Panc1 (cell line): ENCODE measurements around the gene CREG1. TPM values are rescaled to one million over a fixed set of nuclear protein-coding genes. Genes with fewer than 3 reads are reported as not detected.

ENCODE experiments used
- ATAC-seq: fragments of 200-7000 bp; cut with Tn5 transposase; 2 replicates; pipeline ENCODE4 v1.9.1; 2020; ENCODE audit warnings: mild to moderate bottlenecking, moderate library complexity
- BruUV-seq: library from RNA; stranded (reverse); fragments of 400-500 nt; replicated peaks from 2 replicates; lab custom pipeline; 2021; lab: Mats Ljungman, UMichigan
- CTCF ChIA-PET: fragments of 300-600 bp; sonication (Branson Sonifier 250); formaldehyde crosslinking; loops from one replicate; lab custom pipeline; 2022; ENCODE audit warnings: antibody characterized with exemption; lab: Charles Lee
- POLR2A ChIA-PET: fragments of 300-600 bp; sonication (Branson Sonifier 250); formaldehyde crosslinking; loops from one replicate; lab custom pipeline; 2022; ENCODE audit warnings: antibody characterized with exemption; lab: Charles Lee
- DNase-seq: peaks from one replicate; pipeline ENCODE4 v3.0.0-alpha.2; 2010; ENCODE audit warnings: low read depth, low spot score
- H3K27ac ChIP-seq: 2 replicates; pipeline ENCODE4 v1.5.1; 2011; ENCODE audit warnings: mild to moderate bottlenecking, low read length, inconsistent platforms
- H3K27me3 ChIP-seq: fragments of 200-500 bp; sonication (Bioruptor generic); 2 replicates; pipeline ENCODE4 v1.6.0; 2014; ENCODE audit warnings: low read length, inconsistent platforms; ENCODE audit not compliant: control insufficient read depth, insufficient read depth
- H3K36me3 ChIP-seq: fragments of 200-500 bp; sonication (Bioruptor generic); 2 replicates; pipeline ENCODE4 v1.5.1; 2014; ENCODE audit warnings: inconsistent platforms, mild to moderate bottlenecking, low read length, moderate library complexity; ENCODE audit not compliant: control insufficient read depth, insufficient read depth
- H3K4me1 ChIP-seq: 2 replicates; pipeline ENCODE4 v1.5.1; 2011; ENCODE audit warnings: inconsistent platforms, mild to moderate bottlenecking, low read length, moderate library complexity; ENCODE audit not compliant: control insufficient read depth, insufficient read depth
- H3K4me3 ChIP-seq, 2 experiments: 2 replicates each; pipeline ENCODE4 v1.5.1; 2011 to 2012; ENCODE audit warnings: low read depth in 2 of 2, low read length in 2 of 2, mild to moderate bottlenecking in 2 of 2, inconsistent platforms in 1 of 2, moderate library complexity in 1 of 2
- H3K9me3 ChIP-seq: fragments of 200-500 bp; sonication (Bioruptor generic); 2 replicates; pipeline ENCODE4 v1.5.1; 2014; ENCODE audit warnings: low read depth, mild to moderate bottlenecking, inconsistent platforms, low read length, moderate library complexity; ENCODE audit not compliant: control insufficient read depth, insufficient read depth
- POLR2AphosphoS5 ChIP-seq: IDR thresholded peaks from 2 replicates; pipeline ENCODE4 v1.6.1; 2012; ENCODE audit warnings: mild to moderate bottlenecking, low read depth, low read length, moderate library complexity
- SIN3A ChIP-seq: IDR thresholded peaks from 2 replicates; pipeline ENCODE4 v1.6.1; 2012; ENCODE audit warnings: low read depth, mild to moderate bottlenecking, low read length, moderate library complexity, borderline replicate concordance; ENCODE audit not compliant: insufficient read depth
- TCF7L2 ChIP-seq: IDR thresholded peaks from 2 replicates; pipeline ENCODE4 v1.6.1; 2011; ENCODE audit warnings: mild to moderate bottlenecking, low read depth, low read length, inconsistent platforms
- in situ Hi-C: cut with HindIII; loops from 2 replicates; pipeline ENCODE4 v1.10.0; 2016; ENCODE audit warnings: low sequenced_read_pairs, low pct_unique_long_range_greater_than_20kb
- intact Hi-C: fragments of 100-400 bp; cut with micrococcal nuclease; formaldehyde crosslinking; loops from one replicate; pipeline ENCODE4 v1.10.0; 2022; ENCODE audit not compliant: unreplicated experiment
- total RNA-seq: library from RNA; stranded (reverse); gene quantifications from one replicate; pipeline ENCODE4 v1.2.1, GENCODE V29; 2021; ENCODE audit not compliant: unreplicated experiment
- TF ChIP-seq, protein P1 (sequence below): fragments of 450-650 bp; IDR thresholded peaks from 2 replicates; pipeline ENCODE4 v1.5.1; 2017; ENCODE audit warnings: mild to moderate bottlenecking
- TF ChIP-seq, protein P2 (sequence below), 2 experiments: IDR thresholded peaks; 2 replicates each; pipeline ENCODE4 v1.6.1; 2011 to 2012; ENCODE audit warnings: low read depth in 2 of 2, control low read depth in 1 of 2, low read length in 1 of 2, mild to moderate bottlenecking in 1 of 2, moderate library complexity in 1 of 2; ENCODE audit not compliant: insufficient read depth in 1 of 2

CREG1 gene
- total RNA-seq, 1 experiment from 2014 or later: 25.9 TPM

DNA sequence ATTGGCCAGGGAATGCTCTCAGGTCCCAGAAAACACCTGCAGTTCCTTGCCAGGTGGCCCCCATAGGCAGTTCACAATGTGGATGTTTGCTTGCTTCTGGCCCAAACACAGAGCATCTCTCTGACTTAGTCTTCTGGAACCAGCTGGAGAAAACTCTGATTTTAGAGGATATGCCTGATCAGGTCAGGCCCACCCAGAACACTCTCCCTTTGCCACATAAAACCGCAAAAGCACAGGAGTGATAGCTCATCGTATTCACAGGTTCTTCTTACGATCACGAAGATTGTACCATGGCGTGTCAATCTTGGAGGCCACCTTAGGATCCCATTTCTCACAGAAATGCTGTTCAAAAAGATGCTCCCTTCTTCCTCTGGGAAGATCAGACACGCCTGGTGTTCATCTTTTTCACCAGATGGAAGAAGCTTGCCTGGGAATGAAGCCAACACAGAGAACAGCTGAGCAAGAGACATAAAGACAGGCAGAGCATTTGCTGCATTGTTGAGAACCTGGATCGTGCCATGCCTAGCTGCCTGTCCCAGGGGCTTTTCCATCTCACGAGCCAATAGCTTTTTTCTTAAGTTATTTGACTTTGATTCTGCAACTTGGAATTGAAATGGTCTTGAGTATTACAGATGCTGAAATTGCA is 23.6 kb downstream of the CREG1 start:
- no peak overlapping the region for H3K27ac ChIP-seq
- BruUV-seq: no TSS peak
- H3K4me3 ChIP-seq: no peak overlapping the region
- H3K9me3 ChIP-seq: no peaks in the 10 kb centered on the region
- TF ChIP-seq, protein P1, sequence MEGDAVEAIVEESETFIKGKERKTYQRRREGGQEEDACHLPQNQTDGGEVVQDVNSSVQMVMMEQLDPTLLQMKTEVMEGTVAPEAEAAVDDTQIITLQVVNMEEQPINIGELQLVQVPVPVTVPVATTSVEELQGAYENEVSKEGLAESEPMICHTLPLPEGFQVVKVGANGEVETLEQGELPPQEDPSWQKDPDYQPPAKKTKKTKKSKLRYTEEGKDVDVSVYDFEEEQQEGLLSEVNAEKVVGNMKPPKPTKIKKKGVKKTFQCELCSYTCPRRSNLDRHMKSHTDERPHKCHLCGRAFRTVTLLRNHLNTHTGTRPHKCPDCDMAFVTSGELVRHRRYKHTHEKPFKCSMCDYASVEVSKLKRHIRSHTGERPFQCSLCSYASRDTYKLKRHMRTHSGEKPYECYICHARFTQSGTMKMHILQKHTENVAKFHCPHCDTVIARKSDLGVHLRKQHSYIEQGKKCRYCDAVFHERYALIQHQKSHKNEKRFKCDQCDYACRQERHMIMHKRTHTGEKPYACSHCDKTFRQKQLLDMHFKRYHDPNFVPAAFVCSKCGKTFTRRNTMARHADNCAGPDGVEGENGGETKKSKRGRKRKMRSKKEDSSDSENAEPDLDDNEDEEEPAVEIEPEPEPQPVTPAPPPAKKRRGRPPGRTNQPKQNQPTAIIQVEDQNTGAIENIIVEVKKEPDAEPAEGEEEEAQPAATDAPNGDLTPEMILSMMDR: no peak
- TF ChIP-seq, protein P2, sequence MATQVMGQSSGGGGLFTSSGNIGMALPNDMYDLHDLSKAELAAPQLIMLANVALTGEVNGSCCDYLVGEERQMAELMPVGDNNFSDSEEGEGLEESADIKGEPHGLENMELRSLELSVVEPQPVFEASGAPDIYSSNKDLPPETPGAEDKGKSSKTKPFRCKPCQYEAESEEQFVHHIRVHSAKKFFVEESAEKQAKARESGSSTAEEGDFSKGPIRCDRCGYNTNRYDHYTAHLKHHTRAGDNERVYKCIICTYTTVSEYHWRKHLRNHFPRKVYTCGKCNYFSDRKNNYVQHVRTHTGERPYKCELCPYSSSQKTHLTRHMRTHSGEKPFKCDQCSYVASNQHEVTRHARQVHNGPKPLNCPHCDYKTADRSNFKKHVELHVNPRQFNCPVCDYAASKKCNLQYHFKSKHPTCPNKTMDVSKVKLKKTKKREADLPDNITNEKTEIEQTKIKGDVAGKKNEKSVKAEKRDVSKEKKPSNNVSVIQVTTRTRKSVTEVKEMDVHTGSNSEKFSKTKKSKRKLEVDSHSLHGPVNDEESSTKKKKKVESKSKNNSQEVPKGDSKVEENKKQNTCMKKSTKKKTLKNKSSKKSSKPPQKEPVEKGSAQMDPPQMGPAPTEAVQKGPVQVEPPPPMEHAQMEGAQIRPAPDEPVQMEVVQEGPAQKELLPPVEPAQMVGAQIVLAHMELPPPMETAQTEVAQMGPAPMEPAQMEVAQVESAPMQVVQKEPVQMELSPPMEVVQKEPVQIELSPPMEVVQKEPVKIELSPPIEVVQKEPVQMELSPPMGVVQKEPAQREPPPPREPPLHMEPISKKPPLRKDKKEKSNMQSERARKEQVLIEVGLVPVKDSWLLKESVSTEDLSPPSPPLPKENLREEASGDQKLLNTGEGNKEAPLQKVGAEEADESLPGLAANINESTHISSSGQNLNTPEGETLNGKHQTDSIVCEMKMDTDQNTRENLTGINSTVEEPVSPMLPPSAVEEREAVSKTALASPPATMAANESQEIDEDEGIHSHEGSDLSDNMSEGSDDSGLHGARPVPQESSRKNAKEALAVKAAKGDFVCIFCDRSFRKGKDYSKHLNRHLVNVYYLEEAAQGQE (IDR thresholded peaks at IDR 0.05; ENCODE audit: insufficient read depth in 1 of 2, low read depth in 2 of 2, low read length in 1 of 2): no peak
- TF ChIP-seq SIN3A: no peak
- no peak for TF ChIP-seq POLR2AphosphoS5
- no peak for TF ChIP-seq TCF7L2
- no peaks in the 10 kb centered on the region; the same call in 1 of the 2 replicates for H3K27me3 ChIP-seq
- intact Hi-C loops (loop anchor here (5.0 to 10.0 kb wide), 3 partner anchors 73 to 265 kb away; no protein-coding TSS in a partner anchor), in situ Hi-C loops (no loop called here)
- POLR2A ChIA-PET: no interaction called here
- ATAC-seq: no peak
- DNase-seq: no peak
- no peaks in the 10 kb centered on the region for H3K36me3 ChIP-seq
- CTCF ChIA-PET: no interaction called here
- no peaks in the 10 kb centered on the region for H3K4me1 ChIP-seq

DNA sequence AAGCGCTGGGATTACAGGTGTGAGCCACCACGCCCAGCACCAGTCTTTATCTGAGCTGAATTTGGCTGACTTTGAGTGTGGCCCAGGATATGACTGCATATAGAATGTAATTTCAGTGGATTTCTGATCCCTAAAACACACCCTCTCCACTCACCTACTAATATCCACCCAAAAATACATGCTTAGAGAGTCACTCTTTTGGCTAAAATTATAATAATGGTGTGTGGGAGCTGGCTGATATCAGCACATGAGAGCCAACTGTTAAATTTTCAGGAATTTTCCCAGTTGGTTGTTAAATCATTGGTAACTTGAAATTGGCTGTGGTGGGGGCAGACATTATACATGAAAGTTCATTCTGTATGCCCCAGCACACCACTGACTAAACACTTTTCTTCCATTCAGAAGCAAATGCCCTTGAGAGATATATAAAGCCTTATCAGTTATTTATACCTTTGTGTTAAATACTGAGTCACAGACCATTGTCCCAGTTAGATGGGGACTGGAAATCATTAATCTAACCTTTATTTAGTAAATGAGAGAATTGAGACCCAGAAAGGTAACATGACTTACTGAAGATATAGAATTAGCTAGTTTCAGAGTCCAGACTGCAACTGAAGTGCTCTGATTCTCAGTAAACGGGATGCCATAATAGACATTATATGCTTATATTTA is 25.4 kb downstream of the CREG1 start:
- Histone ChIP-seq H3K36me3 (no peaks in the 10 kb centered on the region), H3K4me3 (no peak overlapping the region), H3K27ac (no peak overlapping the region), H3K9me3 (peaks cover 5% of the 10 kb centered on the region; the same call in 1 of the 2 replicates), H3K4me1 (no peaks in the 10 kb centered on the region), H3K27me3 (no peaks in the 10 kb centered on the region; the same call in 1 of the 2 replicates)
- intact Hi-C loops (no loop called here), in situ Hi-C loops (no loop called here)
- BruUV-seq: no TSS peak
- ATAC-seq (no peak), DNase-seq (no peak)
- CTCF ChIA-PET: interaction anchor here (0.8 kb wide), 1 partner anchor 160 kb away, joined by 3 read pairs; no protein-coding TSS in a partner anchor
- TF ChIP-seq, protein P1: no peak
- TF ChIP-seq, protein P2 (IDR thresholded peaks at IDR 0.05; ENCODE audit: insufficient read depth in 1 of 2, low read depth in 2 of 2, low read length in 1 of 2): no peak
- POLR2A ChIA-PET: no interaction called here
